HG02973 (cell line): ENCODE measurements around the gene CHPF.
A peak's percentile ranks its signal among the peaks of the same experiment; 100 is the strongest.

Experiments
- ATAC-seq: cut with Tn5 transposase; IDR thresholded peaks from one replicate; pipeline ENCODE4 v1.9.1; 2021; ENCODE audit warnings: moderate library complexity; ENCODE audit not compliant: unreplicated experiment

CHPF gene

GRCh38 chr2:219498280-219499057 lies 45.1 kb downstream of the CHPF start, which contains the start of gene GMPPA:
TSS of gene GMPPA (plus strand) at chr2:219498891. CDS start at chr2:219499976, 1,085 bp downstream.
- ATAC-seq = peak; percentile 94

DNA sequence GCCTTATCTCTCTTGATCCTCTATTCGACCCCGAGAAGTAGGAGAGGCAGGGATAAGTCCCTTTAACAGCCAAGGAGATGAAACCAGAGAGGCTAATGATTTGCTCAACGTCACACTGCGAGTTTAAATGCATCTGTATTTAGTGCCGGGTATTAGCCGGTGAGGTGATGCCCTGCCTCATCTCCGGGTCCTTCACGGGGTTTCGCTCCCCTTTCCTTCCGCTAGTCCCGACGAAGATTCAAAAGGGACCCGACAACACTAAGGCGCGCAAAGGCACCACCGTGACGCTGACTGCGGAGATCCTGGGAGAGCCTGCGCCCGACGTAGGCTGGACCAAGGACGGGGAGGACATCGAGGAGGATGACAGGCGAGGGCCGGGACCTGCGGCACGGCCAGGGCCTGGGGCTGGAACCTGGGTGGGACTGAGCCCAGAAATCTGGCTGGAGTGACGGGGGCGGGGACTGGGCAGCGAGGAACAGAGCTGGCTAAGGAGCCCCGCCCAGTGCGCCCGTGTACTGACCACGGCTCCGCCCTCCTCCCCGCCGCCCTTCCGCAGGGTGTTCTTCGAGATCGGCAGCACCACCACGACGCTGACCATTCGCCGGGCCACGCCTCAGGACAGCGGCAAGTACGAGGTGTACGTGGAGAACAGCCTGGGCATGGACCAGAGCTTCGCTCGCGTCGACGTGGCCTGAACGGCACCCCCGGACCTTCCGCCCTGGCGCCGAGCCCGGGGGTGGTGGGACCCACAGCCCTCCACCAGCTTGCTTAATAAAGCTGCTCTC lies 45.9 kb downstream of the CHPF start:
- peak; percentile 11 for ATAC-seq

DNA sequence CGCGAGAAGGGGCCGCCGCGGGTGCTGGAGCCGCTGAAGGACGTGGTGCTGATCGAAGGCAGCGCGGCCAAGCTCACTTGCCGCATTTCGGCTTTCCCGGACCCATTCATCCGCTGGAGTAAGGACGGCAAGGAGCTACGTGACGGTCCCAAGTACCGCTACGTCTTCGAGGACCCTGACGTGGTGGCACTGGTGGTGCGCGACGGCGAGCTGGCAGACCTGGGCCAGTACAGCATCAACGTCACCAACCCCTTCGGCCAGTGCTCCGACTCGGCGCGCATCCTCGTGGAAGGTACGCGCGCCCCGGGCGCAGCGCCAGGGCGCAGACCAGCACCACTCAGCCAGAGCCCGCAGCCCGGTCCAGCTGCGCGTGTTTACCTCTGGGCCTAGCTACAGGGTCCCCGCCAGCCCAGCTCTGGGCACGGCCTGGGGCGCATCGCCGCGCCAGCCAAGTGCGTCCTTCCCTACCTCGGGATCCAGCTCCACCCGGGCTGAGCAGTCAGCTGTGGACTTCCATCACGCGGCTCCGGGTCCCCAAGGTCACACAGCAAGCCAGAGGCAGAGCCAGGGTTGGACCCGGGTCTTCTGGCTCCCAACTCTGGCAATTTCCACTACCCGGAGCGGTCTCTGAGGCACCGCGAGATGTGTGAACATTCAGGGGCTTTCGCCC lies 46.6 kb downstream of the CHPF start:
- no peak for ATAC-seq

GRCh38 chr2:219496247-219496824 lies 47.3 kb downstream of the CHPF start:
- ATAC-seq = no peak

DNA sequence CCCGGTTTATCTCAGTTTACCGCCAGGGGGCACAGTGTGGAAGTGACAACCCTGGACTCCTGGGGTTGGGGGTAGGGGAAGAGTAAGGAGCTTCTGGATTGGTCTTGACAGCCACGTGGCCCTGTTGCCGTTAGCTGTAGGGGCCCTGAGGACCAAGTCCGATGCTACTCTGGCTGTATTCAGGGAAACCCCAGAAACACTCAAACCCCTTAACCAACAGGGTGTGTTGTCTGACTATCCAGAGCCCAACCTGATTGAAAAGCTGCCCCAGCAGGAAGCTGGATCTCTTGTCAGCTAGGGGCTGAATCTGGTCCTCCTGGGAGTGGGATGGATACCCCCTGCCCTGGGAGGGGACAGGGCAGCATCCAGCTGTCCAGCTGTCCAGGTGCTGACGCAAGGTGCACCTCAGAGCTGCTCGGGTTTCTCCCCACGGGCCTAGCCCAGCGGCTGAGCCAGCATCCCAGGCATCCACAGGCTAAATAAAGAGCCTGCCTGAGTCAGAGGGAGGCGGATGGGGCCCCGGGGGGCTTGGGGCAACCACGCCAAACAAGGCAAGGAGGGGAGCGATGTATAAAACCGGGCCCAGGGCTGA lies 48.0 kb downstream of the CHPF start:
- ATAC-seq = no peak

DNA sequence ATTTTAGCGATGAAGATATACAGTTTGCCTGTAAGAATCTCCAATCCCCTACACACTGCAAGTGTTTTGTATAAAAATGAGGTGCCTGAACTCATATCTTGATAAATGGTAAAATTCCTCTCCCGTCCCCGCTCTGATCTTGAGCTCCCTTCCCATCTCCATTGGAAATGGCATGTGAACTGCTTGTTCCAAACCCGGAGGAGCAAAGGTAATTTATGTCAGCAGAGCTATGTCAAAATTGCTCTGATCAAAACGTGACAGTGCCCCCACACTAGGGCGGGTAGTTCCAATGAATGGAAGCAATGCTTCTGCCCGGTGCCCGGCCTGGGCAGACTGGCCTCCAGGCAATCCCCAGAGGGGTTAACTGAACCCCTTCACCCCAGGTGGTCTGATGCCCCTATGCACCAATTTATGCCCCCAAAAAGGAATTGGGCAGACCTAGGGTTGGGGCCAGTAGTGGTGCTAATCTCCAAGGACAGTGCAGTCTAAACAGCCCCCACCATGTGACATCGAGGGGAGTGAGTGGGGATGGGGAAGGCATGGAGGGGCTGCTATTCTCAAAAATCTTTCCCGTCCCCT lies 48.6 kb downstream of the CHPF start:
- ATAC-seq = no peak

DNA sequence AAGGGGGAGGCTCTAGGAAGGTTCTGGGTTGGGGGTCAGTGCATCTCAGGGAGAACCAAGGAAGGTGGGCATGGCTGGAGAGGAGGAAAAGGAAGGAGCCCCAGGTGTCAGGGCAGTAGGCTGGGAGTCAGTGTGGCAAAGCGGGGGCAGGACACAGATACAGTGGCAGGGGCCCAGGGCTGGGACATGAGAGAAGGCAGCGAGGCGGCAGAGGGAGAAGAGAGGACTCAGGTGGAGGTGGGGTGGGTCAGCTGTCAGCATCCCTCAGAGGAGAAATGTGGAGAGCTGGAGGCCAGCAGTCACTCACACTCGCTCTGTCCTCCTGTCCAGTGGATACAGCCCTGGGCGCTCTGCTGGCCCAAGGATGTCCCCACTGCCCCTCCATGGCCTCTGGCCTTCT lies 50.5 kb downstream of the CHPF start:
- ATAC-seq = no peak

DNA sequence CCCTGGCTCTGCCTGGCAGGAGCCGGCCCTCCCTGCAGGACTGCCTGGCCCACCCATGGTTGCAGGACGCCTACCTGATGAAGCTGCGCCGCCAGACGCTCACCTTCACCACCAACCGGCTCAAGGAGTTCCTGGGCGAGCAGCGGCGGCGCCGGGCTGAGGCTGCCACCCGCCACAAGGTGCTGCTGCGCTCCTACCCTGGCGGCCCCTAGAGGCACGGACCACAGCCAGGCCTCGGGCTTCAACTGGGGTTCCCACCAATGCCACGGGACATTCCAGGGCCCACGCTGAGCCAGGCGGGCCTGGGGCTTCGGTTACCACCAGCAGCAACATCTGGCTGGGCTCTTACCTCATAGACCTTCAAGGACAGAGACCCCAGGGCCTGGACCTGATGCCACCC lies 51.0 kb downstream of the CHPF start:
- no peak for ATAC-seq

GRCh38 chr2:219491278-219491963 lies 52.2 kb downstream of the CHPF start:
- no peak for ATAC-seq

- ATAC-seq = no peak
These were observed 52.9 kb downstream of the CHPF start for GRCh38 chr2:219490600-219491130.

DNA sequence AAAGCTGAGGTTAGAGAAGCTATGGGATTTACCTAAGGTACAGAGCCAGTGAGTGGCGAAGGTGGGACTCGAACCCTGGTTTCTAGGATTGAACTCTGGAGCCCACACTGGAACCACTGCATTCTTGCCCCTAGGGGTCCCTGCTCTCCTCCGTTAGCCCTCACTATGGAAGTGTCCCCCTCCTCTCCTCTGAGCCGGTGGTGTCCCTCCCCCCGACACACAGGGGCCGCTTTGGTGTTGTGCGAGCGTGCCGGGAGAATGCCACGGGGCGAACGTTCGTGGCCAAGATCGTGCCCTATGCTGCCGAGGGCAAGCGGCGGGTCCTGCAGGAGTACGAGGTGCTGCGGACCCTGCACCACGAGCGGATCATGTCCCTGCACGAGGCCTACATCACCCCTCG lies 53.4 kb downstream of the CHPF start:
- ATAC-seq = no peak

- no peak for ATAC-seq
These were observed 54.3 kb downstream of the CHPF start for GRCh38 chr2:219489315-219489714.
